ENCODE results near the gene TAF11L10.
"Not testable (repeated sequence)": the region's sequence is repeated elsewhere in the genome, so short reads cannot be mapped to it uniquely, and the experiment has no call there.

The TAF11L10 gene

DNA sequence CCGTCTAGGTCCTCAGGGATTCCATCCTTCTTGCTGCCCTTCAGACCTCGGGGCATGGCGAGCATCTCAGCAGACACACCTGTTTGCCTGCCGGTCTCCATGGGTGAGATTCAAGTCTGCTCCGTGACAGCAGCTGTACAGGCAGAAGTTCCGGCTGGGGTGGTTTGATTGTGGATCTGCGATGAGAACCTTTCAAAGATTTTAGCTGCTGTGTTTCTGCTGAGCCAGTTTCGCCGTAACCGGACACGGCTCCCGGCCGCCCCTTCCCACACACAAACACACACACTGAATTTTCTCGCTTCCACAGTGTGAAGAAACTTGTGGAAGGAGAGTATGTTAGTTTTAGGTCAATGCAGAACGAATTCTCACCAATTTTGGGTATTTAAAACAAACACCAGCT, at the start of gene TAF11L10:
TAF11L10 (minus strand) TSS at position 101 of the 400 bp plus-strand sequence.
- DNase-seq (ENCODE audit: low read depth in 3 of 3): not testable (repeated sequence)

DNA sequence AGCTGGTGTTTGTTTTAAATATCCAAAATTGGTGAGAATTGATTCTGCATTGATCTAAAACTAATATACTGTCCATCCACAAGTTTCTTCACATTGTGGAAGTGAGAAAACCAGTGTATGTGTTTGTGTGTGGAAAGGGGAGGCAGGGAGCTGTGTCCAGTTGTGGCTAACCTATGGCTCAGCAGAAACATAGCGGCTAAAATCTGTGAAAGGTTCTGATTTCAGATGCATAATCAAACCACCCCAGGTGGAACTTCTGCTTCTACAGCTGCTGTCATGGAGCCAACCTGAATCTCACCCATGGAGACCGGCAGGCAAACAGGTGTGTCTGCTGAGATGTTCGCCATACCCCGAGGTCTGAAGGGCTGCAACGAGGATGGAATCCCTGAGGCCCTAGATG, 36.5 kb upstream of the TAF11L10 start, which contains the start of gene TAF11L14:
TAF11L14 (plus strand) TSS at position 301 of the 400 bp plus-strand sequence.
- no peak for DNase-seq (ENCODE audit: low read depth in 3 of 3)

DNA sequence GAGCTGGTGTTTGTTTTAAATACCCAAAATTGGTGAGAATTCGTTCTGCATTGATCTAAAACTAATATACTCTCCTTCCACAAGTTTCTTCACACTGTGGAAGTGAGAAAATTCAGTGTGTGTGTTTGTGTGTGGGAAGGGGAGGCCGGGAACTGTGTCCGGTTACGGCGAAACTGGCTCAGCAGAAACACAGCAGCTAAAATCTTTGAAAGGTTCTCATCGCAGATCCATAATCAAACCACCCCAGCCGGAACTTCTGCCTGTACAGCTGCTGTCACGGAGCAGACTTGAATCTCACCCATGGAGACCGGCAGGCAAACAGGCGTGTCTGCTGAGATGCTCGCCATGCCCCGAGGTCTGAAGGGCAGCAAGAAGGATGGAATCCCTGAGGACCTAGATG, 34.2 kb upstream of the TAF11L10 start, which contains the start of gene TAF11L13:
TAF11L13 (plus strand) TSS at position 301 of the 400 bp plus-strand sequence.
- DNase-seq (ENCODE audit: low read depth in 3 of 3): not testable (repeated sequence)

DNA sequence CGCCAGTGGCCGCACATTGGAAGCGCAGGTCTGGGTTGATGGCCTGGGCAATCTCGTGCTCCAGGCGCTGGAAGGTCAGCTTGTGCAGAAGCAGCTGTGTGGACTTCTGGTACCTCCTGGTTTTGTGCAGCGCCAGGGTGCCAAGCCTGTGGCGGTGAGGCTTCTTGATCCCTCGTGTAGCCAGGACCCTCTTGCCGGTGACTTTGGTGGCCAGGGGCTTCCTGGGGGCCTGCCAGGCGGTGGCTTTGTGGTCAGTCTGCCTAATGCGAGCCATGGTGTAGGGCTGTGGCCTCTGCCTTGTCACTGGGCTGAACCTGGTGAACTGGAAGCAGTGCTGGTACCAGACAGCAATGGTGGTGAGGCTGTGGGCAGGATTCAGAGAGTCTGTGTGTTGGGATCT, 28.1 kb upstream of the TAF11L10 start:
- DNase-seq (ENCODE audit: low read depth in 3 of 3): no peak

DNA sequence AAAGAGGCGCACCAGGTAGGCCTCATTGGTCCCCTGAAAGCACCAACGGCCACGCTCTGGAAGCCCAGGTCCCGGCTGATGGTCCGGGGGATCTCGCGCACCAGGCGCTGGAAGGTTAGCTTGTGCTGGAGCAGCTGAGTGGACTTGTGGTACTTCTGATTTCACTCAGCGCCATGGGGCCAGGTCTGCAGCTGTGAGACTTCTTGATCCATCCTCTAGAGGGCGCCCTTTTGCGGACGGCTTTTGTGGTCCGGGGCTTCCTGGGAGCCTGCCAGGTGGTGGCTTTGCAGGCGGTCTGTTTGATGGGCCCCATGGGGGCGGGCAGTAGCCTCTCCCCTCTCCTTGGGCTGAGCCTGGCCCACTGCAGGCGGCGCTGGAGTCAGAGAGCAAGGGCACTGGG, 23.0 kb upstream of the TAF11L10 start:
- no peak for DNase-seq (ENCODE audit: low read depth in 3 of 3)

DNA sequence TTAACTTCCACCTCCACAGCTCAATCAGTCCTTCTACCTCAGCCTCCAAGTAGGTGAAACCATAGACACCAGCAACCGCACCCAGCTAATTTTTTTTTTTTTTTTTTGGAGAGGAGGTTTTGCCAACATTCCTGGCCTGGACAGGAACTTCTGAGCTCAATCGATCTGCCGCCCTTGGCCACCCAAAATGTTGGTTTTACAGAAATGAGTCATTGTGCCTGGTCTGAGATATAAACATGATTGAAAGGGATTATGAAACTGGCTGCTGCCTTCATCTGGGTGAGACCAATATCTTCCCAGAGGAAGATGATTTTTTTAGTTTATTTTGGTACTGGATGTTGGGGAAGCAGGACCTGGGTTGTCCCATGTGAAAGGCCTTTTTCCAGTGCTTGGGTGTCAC, 21.7 kb upstream of the TAF11L10 start:
- no peak for DNase-seq (ENCODE audit: low read depth in 3 of 3)

DNA sequence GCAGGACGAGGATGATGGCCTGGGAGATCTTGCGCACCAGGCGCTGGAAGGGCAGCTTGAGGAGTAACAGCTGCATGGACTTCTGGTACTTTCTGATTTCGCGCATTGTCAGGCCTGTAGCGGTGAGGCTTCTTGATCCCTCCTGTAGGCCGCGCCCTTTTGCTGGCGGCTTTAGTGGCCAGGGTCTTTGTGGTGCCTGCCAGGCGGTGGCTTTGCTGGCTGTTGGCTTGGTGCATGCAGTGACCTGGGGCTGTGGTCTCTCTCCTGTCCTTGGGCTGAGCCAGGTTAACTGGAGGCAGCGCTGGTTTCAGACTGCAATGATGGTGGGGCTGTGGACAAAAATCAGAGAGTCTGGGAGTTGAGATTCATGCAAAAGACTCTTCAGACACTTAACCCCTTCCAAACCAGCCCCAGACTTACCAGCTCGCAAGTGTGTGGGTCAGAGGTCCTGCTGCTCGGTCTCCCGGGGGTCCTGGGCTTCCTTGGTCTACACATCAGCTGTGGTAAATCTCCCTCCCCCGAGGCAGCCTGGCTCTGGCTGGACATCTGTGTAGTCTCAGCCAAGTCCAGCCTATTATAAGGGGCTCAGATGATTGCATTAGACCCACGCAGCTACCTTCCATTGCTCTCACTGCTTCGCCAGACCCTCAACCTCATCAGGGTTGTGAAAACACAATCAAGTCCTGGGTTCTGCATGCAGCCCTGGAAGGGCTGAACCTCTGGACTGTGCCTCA, 17.4 kb upstream of the TAF11L10 start:
- no peak for DNase-seq (ENCODE audit: low read depth in 3 of 3)

DNA sequence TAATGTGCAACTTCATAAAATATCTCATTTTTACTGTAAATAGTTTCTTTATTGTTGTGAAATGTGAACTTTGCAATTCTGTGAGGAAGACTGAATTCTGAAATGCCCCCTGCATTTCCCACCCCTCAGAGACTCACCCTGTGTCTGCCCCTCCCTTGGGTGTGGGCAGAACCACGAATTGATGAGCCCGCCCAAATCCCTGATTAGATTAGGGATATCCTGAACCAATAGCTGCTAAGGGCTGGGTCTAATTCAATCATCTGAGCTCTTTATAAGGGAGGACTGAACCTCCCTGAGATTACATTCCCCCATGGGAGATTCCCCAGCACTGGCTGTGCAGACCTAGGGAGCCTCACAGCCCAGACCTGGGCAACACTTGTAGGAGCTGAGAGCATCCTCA, 12.5 kb upstream of the TAF11L10 start, which contains the start of gene TAF11L12:
TAF11L12 (plus strand) TSS at position 301 of the 400 bp plus-strand sequence.
- not testable (repeated sequence) for DNase-seq (ENCODE audit: low read depth in 3 of 3)

DNA sequence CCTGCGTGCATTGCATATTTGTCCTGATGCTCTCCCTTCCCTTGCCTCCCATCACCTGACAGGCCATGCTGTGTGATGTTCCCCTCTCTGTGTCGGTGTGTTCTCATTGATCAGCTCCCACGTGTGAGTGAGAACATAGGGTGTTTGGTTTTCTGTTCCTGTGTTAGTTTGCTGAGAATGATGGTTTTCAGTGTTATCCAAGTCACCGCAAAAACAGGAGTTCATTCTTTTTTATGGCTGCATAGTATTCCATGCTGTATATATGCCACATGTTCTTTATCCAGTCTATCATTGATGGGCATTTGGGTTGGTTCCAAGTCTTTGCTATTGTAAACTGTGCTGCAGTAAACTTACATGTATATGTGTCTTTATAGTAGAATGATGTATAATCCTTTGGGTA, 9.8 kb upstream of the TAF11L10 start:
- DNase-seq (ENCODE audit: low read depth in 3 of 3): not testable (repeated sequence)

DNA sequence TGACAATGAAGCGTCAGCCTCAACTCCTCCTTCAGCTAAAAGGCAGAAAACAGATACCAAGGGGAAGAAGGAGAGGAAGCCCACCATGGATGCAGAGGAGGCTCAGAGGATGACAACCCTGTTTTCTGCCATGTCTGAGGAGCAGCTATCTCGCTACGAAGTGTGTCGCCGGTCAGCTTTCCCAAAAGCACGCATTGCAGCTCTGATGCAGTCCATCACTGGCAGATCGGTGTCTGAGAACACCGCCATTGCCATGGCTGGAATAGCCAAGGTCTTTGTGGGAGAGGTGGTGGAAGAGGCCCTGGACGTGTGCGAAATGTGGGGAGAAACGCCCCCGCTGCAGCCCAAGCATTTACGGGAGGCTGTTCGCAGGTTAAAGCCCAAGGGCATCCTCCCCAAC, 7.3 kb upstream of the TAF11L10 start:
- DNase-seq (ENCODE audit: low read depth in 3 of 3): no peak

DNA sequence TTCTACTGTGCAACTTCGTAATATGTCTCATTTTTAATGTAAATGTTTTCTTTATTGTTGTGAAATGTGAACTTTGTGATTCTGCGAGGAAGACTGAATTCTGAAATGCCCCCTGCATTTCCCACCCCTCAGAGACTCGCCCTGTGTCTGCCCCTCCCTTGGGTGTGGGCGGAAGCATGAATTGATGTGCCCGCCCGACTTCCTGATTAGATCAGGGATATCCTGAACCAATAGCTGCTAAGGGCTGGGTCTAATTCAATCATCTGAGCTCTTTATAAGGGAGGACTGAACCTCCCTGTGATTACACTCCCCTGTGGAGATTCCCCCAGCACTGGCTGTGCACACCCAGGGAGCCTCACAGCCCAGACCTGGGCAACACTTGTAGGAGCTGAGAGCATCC, 6.3 kb upstream of the TAF11L10 start, which contains the start of gene TAF11L11:
TAF11L11 (plus strand) TSS at position 304 of the 400 bp plus-strand sequence.
- not testable (repeated sequence) for DNase-seq (ENCODE audit: low read depth in 3 of 3)

DNA sequence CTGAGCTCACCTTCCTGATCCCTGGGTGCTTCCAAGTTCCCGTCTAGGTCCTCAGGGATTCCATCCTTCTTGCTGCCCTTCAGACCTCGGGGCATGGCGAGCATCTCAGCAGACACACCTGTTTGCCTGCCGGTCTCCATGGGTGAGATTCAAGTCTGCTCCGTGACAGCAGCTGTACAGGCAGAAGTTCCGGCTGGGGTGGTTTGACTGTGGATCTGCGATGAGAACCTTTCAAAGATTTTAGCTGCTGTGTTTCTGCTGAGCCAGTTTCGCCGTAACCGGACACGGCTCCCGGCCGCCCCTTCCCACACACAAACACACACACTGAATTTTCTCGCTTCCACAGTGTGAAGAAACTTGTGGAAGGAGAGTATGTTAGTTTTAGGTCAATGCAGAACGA, 3.4 kb downstream of the TAF11L10 start, which contains the start of gene TAF11L9:
TAF11L9 (minus strand) TSS at position 140 of the 400 bp plus-strand sequence.
- not testable (repeated sequence) for DNase-seq (ENCODE audit: low read depth in 3 of 3)

DNA sequence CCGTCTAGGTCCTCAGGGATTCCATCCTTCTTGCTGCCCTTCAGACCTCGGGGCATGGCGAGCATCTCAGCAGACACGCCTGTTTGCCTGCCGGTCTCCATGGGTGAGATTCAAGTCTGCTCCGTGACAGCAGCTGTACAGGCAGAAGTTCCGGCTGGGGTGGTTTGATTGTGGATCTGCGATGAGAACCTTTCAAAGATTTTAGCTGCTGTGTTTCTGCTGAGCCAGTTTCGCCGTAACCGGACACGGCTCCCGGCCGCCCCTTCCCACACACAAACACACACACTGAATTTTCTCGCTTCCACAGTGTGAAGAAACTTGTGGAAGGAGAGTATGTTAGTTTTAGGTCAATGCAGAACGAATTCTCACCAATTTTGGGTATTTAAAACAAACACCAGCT, 6.8 kb downstream of the TAF11L10 start, which contains the start of gene TAF11L8:
TAF11L8 (minus strand) TSS at position 101 of the 400 bp plus-strand sequence.
- not testable (repeated sequence) for DNase-seq (ENCODE audit: low read depth in 3 of 3)

DNA sequence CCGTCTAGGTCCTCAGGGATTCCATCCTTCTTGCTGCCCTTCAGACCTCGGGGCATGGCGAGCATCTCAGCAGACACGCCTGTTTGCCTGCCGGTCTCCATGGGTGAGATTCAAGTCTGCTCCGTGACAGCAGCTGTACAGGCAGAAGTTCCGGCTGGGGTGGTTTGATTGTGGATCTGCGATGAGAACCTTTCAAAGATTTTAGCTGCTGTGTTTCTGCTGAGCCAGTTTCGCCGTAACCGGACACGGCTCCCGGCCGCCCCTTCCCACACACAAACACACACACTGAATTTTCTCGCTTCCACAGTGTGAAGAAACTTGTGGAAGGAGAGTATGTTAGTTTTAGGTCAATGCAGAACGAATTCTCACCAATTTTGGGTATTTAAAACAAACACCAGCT, 12.0 kb downstream of the TAF11L10 start, which contains the start of gene TAF11L7:
TAF11L7 (minus strand) TSS at position 101 of the 400 bp plus-strand sequence.
- not testable (repeated sequence) for DNase-seq (ENCODE audit: low read depth in 3 of 3)
